ENCODE data around the gene NMRK1. TPM values are rescaled to one million over a fixed set of nuclear protein-coding genes. Genes with fewer than 3 reads are reported as not detected.

The NMRK1 gene
- polyA plus RNA-seq, 1 donor from 2014 or later = 12.9 TPM

- no peaks in the 10 kb centered on the region for H3K9me2 ChIP-seq (ENCODE audit: insufficient read depth, low read length)
- no peaks in the 10 kb centered on the region for H3K79me2 ChIP-seq (replicated peaks; ENCODE audit: insufficient read depth, low read length)
- no peaks in the 10 kb centered on the region for H3F3A ChIP-seq (ENCODE audit: insufficient read depth, low read length, poor library complexity, severe bottlenecking)
- no peaks in the 10 kb centered on the region for H4K20me1 ChIP-seq (ENCODE audit: insufficient read depth)
- H3K9me3 ChIP-seq (ENCODE audit: low read length) = no peaks in the 10 kb centered on the region
- H3K27me3 ChIP-seq (ENCODE audit: insufficient read depth, low read depth, low read length) = no peaks in the 10 kb centered on the region
- TF ChIP-seq RAD21 (conservative IDR thresholded peaks at IDR 0.05) (no peak), EZH2 (IDR thresholded peaks at IDR 0.05; ENCODE audit: borderline replicate concordance, insufficient read depth, low read length, poor library complexity, severe bottlenecking) (no peak), MXI1 (conservative IDR thresholded peaks at IDR 0.05; ENCODE audit: poor library complexity, severe bottlenecking) (no peak)
- no peak overlapping the region for H3K9ac ChIP-seq (ENCODE audit: low read length)
- H3K27ac ChIP-seq (ENCODE audit: low read length) = no peak overlapping the region
- H3K4me3 ChIP-seq (ENCODE audit: low read length) = no peak overlapping the region
- no peak overlapping the region for H2AFZ ChIP-seq (ENCODE audit: low read depth, low read length)
- no peaks in the 10 kb centered on the region for H3K36me3 ChIP-seq (ENCODE audit: insufficient read depth, low read length)
- no peak overlapping the region for H3K4me2 ChIP-seq (ENCODE audit: low read length)
Measured at GRCh38 chr9:75106857-75107256, 18.9 kb upstream of the NMRK1 start.

GRCh38 chr9:75105841-75106240, 17.9 kb upstream of the NMRK1 start:
- no peak overlapping the region for H2AFZ ChIP-seq (ENCODE audit: low read depth, low read length)
- no peaks in the 10 kb centered on the region for H4K20me1 ChIP-seq (ENCODE audit: insufficient read depth)
- H3K36me3 ChIP-seq (ENCODE audit: insufficient read depth, low read length) = no peaks in the 10 kb centered on the region
- no peaks in the 10 kb centered on the region for H3F3A ChIP-seq (ENCODE audit: insufficient read depth, low read length, poor library complexity, severe bottlenecking)
- TF ChIP-seq EZH2 (IDR thresholded peaks at IDR 0.05; ENCODE audit: borderline replicate concordance, insufficient read depth, low read length, poor library complexity, severe bottlenecking) = no peak
- TF ChIP-seq TAF1 (IDR thresholded peaks at IDR 0.05; ENCODE audit: low read depth) = no peak
- TF ChIP-seq EP300 (conservative IDR thresholded peaks at IDR 0.05; ENCODE audit: poor library complexity, severe bottlenecking) = no peak
- TF ChIP-seq MXI1 (conservative IDR thresholded peaks at IDR 0.05; ENCODE audit: poor library complexity, severe bottlenecking) = no peak
- no peak for TF ChIP-seq POLR2AphosphoS5 (IDR thresholded peaks at IDR 0.05)
- H3K4me2 ChIP-seq (ENCODE audit: low read length) = no peak overlapping the region
- no peak overlapping the region for H3K4me3 ChIP-seq (ENCODE audit: low read length)
- H3K9me3 ChIP-seq (ENCODE audit: low read length) = no peaks in the 10 kb centered on the region
- H3K9ac ChIP-seq (ENCODE audit: low read length) = no peak overlapping the region
- H3K27ac ChIP-seq (ENCODE audit: low read length) = no peak overlapping the region
- H3K27me3 ChIP-seq (ENCODE audit: insufficient read depth, low read depth, low read length) = no peaks in the 10 kb centered on the region
- H3K9me2 ChIP-seq (ENCODE audit: insufficient read depth, low read length) = no peaks in the 10 kb centered on the region
- H3K79me2 ChIP-seq (replicated peaks; ENCODE audit: insufficient read depth, low read length) = no peaks in the 10 kb centered on the region

GRCh38 chr9:75105019-75105540, 17.1 kb upstream of the NMRK1 start:
- Histone ChIP-seq H3K9me3 (ENCODE audit: low read length) (no peaks in the 10 kb centered on the region), H2AFZ (ENCODE audit: low read depth, low read length) (no peak overlapping the region), H3F3A (ENCODE audit: insufficient read depth, low read length, poor library complexity, severe bottlenecking) (no peaks in the 10 kb centered on the region), H3K27me3 (ENCODE audit: insufficient read depth, low read depth, low read length) (no peaks in the 10 kb centered on the region), H3K36me3 (ENCODE audit: insufficient read depth, low read length) (no peaks in the 10 kb centered on the region), H3K9ac (ENCODE audit: low read length) (no peak overlapping the region), H3K27ac (ENCODE audit: low read length) (no peak overlapping the region), H3K9me2 (ENCODE audit: insufficient read depth, low read length) (no peaks in the 10 kb centered on the region), H3K79me2 (replicated peaks; ENCODE audit: insufficient read depth, low read length) (no peaks in the 10 kb centered on the region), H4K20me1 (ENCODE audit: insufficient read depth) (no peaks in the 10 kb centered on the region), H3K4me2 (ENCODE audit: low read length) (no peak overlapping the region), H3K4me3 (ENCODE audit: low read length) (no peak overlapping the region)
- no peak for TF ChIP-seq EP300 (conservative IDR thresholded peaks at IDR 0.05; ENCODE audit: poor library complexity, severe bottlenecking)
- TF ChIP-seq, protein P1, sequence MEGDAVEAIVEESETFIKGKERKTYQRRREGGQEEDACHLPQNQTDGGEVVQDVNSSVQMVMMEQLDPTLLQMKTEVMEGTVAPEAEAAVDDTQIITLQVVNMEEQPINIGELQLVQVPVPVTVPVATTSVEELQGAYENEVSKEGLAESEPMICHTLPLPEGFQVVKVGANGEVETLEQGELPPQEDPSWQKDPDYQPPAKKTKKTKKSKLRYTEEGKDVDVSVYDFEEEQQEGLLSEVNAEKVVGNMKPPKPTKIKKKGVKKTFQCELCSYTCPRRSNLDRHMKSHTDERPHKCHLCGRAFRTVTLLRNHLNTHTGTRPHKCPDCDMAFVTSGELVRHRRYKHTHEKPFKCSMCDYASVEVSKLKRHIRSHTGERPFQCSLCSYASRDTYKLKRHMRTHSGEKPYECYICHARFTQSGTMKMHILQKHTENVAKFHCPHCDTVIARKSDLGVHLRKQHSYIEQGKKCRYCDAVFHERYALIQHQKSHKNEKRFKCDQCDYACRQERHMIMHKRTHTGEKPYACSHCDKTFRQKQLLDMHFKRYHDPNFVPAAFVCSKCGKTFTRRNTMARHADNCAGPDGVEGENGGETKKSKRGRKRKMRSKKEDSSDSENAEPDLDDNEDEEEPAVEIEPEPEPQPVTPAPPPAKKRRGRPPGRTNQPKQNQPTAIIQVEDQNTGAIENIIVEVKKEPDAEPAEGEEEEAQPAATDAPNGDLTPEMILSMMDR (IDR thresholded peaks at IDR 0.05; ENCODE audit: poor library complexity, severe bottlenecking) = no peak
- no peak for TF ChIP-seq MXI1 (conservative IDR thresholded peaks at IDR 0.05; ENCODE audit: poor library complexity, severe bottlenecking)
- TF ChIP-seq REST (IDR thresholded peaks at IDR 0.05; ENCODE audit: borderline replicate concordance) = no peak
- TF ChIP-seq SMC3 (conservative IDR thresholded peaks at IDR 0.05; ENCODE audit: poor library complexity) = no peak
